Neural cell (in vitro differentiated cells): ENCODE data around the gene ADCY7.

Source experiments
- RAD21 ChIP-seq: fragments of 450-650 bp; conservative IDR thresholded peaks from 2 replicates; pipeline ENCODE4 v1.6.1; 2014; ENCODE audit warnings: antibody characterized with exemption, mild to moderate bottlenecking, moderate library complexity
- SMC3 ChIP-seq: fragments of 450-650 bp; conservative IDR thresholded peaks from 2 replicates; pipeline ENCODE4 v1.6.1; 2014; ENCODE audit warnings: antibody characterized with exemption, mild to moderate bottlenecking, moderate library complexity; ENCODE audit not compliant: poor library complexity
- TAF1 ChIP-seq: IDR thresholded peaks from 2 replicates; pipeline ENCODE4 v1.6.1; 2012; ENCODE audit warnings: low read depth
- TF ChIP-seq, protein P1 (sequence below): fragments of 450-650 bp; IDR thresholded peaks from 2 replicates; pipeline ENCODE4 v1.5.1; 2014; ENCODE audit warnings: antibody characterized with exemption, mild to moderate bottlenecking, moderate library complexity; ENCODE audit not compliant: poor library complexity, severe bottlenecking

DNA sequence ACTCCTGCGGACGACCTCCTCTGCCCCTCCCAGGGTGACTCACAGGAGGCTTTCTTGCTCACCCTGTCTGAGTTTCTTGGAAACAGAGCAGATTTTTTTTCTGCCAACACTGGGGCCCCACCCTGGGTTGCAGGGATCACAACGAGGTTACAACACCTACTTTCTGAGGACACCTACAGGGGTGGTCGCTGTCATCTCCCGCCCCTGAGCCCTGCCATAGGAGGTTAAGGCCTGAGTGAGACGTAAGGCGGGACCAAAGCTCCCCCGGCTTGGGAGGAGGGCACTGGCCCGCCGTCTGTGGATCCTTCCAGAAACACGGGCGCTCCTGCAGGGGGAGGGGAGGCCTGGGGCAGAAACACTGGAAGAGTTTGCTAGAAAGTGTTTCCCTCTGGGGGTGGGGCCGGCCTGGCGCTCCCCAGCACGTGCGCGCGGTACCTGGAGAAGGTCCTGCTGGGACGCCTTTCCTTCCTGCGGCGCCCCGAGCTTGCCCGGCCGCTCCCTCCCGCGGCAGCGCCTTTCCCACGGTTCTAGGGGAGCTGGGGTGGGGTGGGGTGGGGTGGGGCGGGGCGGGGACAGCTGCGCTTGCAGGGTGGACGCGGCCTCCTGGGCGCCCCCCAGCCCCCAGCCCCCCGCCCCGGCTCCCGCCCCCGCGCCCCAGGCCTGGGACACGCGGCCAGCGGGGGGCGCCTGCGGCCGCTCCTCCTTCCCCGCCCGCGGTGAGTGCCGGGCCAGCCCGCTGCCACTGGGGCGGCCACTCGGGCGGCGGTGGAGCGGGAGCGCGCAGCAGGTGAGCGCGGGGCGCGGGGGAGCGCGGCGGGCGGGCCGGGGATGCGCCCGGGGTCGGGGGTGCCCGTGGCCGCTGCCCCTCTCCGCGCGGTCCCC is 20.7 kb upstream of the ADCY7 start:
- TF ChIP-seq, protein P1, sequence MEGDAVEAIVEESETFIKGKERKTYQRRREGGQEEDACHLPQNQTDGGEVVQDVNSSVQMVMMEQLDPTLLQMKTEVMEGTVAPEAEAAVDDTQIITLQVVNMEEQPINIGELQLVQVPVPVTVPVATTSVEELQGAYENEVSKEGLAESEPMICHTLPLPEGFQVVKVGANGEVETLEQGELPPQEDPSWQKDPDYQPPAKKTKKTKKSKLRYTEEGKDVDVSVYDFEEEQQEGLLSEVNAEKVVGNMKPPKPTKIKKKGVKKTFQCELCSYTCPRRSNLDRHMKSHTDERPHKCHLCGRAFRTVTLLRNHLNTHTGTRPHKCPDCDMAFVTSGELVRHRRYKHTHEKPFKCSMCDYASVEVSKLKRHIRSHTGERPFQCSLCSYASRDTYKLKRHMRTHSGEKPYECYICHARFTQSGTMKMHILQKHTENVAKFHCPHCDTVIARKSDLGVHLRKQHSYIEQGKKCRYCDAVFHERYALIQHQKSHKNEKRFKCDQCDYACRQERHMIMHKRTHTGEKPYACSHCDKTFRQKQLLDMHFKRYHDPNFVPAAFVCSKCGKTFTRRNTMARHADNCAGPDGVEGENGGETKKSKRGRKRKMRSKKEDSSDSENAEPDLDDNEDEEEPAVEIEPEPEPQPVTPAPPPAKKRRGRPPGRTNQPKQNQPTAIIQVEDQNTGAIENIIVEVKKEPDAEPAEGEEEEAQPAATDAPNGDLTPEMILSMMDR, result no peak
- TF ChIP-seq SMC3 (no peak), RAD21 (no peak), TAF1 (no peak)
